IPS-NIHi11 (cell line): Measurements from ENCODE around the gene CLDND2.
A peak's percentile ranks its signal among the peaks of the same experiment; 100 is the strongest.

Experiments used
- DNase-seq: peaks from one replicate; pipeline ENCODE4 v3.0.0; 2012; ENCODE audit warnings: mixed read lengths, low spot score

CLDND2 gene

DNA sequence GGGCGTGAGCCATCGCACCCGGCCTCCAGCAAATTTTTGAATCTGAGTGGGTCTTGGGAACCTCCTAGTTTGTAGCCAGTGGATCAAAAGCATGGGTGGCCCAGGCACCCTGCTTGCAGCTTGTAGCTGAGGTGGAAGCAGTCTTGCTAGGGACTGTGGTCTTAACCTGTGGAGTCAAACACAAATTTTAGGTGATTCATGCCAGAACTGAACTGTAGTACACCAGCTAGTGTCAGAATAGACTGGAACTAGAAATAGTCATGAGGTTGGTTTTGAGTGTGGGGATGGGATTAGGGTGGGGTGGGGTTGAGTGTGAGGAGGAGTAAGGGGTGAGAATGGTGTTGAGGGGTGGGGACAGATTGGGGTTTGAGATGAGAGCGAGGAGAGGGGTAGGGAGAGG lies 13.2 kb upstream of the CLDND2 start:
- no peak for DNase-seq

DNA sequence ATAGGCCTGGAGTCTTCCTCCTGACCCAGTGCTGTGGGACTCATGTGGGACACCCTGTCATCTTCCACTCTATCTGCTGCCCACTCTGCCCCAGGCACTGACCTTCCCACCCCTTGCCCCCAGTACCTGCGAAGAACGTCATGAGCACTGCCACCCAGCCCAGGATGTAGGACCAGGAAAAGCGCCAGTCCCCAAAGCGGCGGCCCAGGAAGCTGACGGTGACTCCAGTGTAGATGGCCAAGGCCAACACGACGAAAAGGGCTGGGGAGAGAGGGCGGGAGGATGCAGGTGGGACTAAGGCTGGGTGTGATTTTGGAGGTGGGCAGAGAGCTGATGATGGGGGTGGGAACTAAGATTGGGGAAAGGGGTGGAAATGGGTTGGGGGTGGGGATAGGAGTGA lies 11.6 kb upstream of the CLDND2 start:
- DNase-seq, result no peak

GRCh38 chr19:51377422-51377821 lies 8.6 kb upstream of the CLDND2 start:
- DNase-seq, result no peak

GRCh38 chr19:51375504-51376221 lies 6.9 kb upstream of the CLDND2 start:
- no peak for DNase-seq

- DNase-seq, result no peak
These were observed 4.1 kb upstream of the CLDND2 start, which contains the start of gene NKG7 for GRCh38 chr19:51372649-51373504. TSS of gene NKG7 (minus strand) at chr19:51372654. CDS start at chr19:51372535, 119 bp downstream.

- DNase-seq, result no peak
These were observed 3.3 kb upstream of the CLDND2 start for GRCh38 chr19:51372021-51372648.

DNA sequence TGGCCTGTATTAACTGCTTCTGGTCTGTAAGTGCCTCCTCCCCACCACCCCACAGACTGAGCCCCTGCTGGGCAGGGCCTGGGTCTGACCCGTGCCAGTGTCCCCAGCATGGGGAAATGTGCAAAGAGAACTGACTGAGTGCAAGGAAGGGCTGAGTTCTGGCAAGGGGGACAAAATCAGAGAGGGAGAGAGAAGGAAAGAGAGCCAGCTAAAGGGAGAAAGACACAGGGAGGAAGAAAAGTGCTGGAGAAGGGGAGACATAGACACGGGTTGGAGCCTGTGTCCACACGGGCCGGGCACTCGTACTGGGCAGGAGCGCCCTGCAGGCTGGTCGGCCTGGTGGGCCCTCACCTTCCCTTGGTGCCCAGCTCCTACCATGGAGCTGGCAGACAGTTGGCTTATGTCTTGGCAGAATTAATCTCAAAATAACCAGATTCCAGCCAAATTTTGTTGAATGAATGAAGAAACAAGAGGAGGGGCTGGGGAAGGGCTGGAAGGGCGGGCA lies 2.4 kb upstream of the CLDND2 start:
- no peak for DNase-seq

- DNase-seq, result no peak
These were observed 1.4 kb upstream of the CLDND2 start for GRCh38 chr19:51370230-51370629.

DNA sequence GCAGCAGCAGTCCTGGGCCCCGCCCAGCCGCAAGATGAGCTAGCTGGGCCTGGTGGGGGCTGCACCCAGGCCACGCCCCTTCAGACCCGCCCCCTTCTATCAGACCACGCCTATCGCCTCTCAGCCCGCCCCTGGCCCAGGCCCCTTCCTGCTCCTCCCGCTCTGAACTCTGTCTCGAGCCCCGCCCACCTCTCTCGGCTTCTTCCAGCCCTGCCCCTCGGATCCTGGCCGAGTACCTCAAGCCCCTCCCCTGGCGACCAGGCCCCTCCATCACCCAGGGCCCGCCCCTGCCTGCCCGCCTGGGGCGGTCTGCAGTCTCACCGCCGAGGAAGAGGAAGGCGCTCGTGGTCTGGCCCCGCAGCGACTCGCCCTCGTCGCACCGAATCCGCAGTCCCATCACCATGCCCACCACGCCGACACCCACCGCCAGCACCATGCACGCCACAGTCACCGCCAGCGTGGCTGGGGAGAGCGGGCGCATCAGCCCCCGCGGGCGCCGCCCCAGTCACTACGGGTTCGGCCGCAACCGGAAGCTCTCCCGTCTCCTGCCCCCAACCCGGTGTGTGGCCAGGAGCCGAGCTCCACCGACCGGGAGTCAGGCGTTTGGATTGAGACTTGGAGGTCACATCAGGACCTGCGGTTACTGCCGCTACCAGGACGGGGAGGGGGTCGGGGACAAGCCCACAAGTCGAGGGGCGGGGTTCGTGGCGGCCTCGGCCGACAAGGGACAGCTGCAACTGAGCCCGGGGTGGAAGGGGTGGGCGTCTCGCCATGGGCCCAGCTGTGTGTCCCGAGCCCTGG lies 1.0 kb downstream of the CLDND2 start:
- peak; percentile 98 for DNase-seq

DNA sequence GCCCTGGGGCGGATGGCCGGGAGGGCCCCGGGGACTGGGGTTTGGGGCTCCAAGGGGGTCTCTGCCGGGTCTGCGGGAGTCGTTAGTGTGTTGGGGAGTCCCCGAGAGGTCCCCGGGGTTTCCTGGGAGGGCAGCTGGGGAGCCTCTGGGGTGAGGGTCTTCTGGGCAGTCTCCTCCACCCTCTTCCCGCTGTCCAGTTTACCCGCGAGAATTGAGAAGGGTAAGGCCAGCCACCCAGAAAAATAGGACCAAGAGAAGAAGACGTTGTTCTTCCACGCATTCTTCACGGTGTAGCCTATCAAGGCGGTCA lies 1.6 kb downstream of the CLDND2 start:
- DNase-seq, result no peak

DNA sequence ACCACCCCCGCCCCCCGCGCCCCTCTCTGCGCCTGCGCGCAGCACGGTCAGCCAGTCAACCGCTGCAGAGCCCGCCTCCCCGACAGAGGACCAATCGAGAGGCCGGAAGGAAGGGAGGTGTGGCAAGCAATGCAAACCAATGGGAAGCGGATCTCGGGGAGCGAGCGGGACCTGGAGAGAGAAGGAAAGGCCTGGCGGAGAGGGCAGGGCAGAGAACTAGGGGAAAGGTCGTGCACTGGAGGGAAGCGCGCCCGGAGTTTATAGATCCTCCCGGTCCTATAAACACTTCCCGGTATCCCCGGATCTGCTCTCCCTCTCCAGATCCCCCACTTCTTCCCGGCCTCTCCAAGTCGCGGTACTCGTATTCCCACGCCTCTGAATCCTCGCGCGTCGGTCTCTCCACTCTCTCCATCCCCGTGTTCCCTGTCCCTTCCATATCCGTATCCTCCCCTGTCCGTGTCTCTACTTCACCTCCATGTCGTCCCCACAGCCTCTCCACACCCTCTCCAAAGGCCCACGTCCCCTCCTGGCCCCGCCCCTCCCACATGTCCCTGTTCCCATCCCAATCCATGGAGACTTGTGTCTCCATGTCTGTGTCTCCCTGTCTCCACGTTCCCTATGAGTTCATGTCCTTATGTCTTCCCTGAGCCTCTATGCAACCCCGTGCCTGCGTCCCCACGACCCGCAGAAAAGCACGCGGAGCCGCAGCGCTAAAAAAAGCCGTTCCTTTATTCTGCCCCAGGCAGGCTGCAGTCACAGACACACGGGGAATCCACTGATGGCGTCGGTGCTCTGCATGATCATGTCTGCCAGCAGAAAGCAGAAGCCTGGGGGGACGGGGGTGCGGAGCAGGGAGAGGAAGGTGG lies 2.2 kb downstream of the CLDND2 start:
- peak; percentile 93 for DNase-seq

DNA sequence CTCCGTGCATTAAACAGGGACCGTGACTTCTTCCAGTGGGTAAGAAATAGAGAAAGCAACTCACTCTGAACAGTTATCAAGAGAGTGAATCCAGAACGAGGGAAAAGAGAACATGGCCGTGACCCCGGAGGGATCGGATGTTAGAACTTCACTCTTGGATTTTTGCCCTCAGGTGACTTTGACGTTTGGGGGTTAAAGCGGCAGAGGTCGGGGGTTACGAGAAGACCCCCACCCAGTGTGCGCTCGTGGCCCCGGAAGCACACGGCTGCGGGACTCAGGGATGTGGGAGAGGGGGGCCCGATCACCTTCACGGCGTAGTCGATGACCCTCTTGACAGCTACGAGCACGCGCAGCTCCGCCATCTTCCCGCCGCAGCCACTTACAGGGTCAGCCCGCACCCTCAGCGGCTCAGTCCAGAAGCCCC lies 2.8 kb downstream of the CLDND2 start, which contains the start of gene ETFB:
Gene ETFB, minus strand, starts transcription at position 424 of the 424 bp plus-strand sequence. Its CDS starts 62 bp downstream, at position 362.
- no peak for DNase-seq

- no peak for DNase-seq
These were observed 3.4 kb downstream of the CLDND2 start for GRCh38 chr19:51365211-51365964.

- DNase-seq, result no peak
These were observed 4.3 kb downstream of the CLDND2 start for GRCh38 chr19:51364200-51365106.

- no peak for DNase-seq
These were observed 7.6 kb downstream of the CLDND2 start for GRCh38 chr19:51361239-51361638.

- no peak for DNase-seq
These were observed 9.5 kb downstream of the CLDND2 start for GRCh38 chr19:51359294-51359693.

DNA sequence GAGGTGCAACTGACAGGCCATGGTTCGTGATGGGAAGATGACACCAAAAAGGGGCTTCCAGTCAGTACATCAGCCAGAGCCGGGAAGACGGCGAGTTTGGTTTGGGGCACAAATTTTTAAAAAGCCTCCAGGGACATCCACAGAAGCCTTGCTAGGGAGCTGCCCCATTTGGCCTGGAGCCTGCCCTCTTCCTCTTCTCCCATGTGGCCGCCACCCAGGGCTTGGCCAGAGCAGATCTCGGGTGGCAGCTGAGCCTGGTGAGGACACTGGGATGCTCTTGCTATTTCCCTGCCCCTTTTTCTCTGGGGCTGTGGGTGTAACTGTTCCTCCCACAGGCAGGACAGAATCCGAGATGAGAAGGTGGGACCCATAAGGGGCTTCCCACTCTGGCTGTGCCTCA lies 10.9 kb downstream of the CLDND2 start:
- DNase-seq, result no peak

GRCh38 chr19:51356159-51356801 lies 12.5 kb downstream of the CLDND2 start:
- no peak for DNase-seq
